ENCODE data around the gene MIEN1.
"Not testable (repeated sequence)": the region's sequence is repeated elsewhere in the genome, so short reads cannot be mapped to it uniquely, and the experiment has no call there.

The MIEN1 gene

DNA sequence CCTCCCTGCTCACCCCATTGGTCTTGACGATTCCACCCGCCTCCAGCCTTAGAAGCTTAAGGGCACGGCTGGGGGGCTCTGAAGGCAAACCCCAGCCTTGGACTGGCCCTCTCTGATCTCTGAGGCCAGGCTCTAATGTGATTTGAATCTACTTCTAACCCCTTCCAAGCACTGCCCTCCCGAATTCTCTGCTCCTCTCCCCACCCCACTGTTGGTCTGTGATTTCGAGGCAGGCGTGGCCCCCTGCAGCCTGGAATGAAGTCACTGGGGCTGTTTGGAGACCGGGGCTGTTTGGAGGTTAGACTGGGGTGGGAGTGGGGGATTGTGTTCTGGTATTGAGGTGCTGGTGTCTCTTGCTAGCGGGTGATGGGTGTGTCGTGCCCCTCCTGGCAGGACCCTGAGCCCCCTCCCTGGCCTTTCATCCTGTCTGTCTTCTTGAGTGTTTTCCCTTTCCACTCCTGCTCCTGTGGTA, 9.6 kb upstream of the MIEN1 start:
- no peak for DNase-seq (ENCODE audit: low read depth)

DNA sequence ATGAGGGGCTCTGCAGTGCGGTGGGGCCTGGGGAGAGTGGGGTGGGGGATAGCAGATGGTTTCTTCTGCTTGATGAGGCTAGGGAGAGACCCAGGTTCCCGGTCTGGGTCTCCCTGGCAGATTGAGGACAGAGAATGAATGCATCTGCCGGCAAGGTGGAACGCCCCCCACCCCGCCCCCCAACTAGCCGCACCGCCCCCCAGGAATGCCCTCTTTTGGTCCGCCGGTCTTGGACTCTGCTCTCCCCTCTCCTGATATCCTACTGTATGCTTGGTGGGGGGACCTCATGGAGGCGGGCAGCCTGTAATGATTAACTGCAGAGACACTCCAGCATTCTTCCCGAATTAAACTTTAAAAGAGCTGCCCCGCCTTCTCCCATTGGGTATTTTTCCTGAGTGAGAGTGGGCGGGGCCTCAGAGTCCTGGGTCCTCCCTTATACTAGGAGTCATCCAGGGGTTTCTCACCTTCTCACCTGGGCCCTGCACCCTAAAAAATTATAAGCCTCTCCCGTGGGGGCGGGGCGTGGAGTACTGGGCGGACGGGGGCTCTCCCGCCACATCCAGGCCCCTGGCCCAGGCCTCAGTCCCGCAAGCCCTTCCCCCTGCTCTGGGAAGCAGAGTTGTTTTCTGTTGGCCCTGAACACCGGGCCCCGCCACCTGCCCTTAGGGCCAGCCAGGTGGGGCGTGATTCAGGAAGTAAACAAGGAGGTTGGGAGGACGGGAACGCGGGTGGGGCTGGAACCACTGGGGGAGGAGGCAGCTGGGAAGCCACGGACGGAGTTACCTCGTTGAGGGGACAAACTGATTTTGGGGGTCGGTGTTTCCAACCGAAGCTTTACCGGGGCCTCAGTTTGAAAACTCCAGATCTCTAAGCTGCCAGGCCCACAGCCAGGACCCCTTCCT, 8.9 kb upstream of the MIEN1 start:
- DNase-seq (ENCODE audit: low read depth), result no peak

DNA sequence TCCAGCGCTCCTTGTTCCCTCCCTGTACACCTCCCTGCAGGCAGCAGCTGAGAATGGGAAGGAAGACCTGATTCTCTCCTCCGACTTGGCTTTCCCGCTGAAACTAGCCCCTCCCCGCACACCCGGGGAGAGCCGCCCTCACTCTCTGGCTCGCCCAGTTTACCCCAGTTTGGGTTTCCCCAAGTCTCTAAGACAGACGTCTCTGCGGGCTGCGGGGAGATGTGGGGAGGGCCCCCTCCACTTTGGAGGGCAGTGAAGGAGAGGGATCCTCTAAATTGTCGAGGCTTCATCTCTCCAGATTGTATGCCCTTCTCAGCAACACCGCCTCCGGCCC, 8.2 kb upstream of the MIEN1 start:
- no peak for DNase-seq (ENCODE audit: low read depth)

DNA sequence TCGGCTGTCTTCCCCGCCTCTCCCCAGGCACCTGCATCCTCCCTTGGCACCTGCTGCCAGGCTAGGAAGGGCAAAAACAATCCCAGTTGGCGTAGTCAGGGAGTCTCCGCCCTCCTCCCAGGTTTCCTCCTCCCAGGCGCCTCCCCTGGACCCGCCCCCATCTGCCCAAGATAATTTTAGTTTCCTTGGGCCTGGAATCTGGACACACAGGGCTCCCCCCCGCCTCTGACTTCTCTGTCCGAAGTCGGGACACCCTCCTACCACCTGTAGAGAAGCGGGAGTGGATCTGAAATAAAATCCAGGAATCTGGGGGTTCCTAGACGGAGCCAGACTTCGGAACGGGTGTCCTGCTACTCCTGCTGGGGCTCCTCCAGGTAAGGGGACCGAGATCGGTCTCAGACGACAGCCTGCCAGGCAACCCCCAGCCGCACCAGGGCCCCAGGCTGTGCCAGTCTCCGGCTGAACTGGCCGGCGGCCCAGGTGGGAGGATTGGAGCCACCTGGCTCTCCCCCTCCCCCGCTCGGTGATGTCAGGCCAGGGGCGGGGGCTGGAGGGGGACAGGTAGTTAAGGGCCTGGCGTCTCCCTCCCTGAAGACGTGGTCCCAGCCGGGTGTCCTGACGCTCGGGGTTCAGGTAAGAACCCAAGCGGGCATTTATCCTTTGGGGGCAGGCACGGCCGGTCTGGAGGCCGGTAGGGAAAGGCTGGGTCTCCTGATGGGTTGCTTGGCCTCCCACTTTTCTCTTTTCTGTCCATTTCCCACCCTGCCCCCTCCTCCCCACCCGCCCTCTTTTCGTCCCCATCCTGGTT, 7.6 kb upstream of the MIEN1 start, which contains the start of gene GRB7:
TSS of gene GRB7 (plus strand) at position 179 of the 808 bp plus-strand sequence. CDS start 4,364 bp downstream, outside the sequence.
- DNase-seq (ENCODE audit: low read depth), result no peak

DNA sequence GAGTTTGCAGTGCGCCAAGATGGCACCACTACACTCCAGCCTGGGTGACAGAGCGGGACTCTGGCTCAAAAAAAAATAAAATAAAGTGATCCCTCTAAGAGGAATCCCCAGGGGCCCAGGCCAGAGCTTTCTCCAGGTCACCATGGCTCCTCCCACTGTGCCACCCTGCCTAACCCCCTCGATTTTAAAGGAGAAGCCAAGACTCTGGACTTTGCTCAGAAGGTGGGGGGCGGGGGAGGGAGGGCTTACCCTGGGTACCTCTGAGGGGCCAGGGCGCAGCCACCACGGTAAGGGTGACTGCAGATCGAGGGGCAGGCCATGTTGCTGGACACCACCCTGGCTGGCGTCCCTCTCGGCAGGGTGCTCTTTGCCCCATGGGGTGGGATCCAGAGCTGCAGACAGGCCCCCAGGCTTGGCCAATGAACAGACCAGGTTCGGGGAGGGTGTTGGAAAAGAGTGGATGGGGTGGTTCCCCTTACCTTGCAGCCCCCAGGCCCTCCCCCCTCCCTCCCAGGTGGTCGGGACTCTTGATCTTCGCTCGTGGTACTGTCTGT, 7.0 kb upstream of the MIEN1 start:
- DNase-seq (ENCODE audit: low read depth), result no peak

DNA sequence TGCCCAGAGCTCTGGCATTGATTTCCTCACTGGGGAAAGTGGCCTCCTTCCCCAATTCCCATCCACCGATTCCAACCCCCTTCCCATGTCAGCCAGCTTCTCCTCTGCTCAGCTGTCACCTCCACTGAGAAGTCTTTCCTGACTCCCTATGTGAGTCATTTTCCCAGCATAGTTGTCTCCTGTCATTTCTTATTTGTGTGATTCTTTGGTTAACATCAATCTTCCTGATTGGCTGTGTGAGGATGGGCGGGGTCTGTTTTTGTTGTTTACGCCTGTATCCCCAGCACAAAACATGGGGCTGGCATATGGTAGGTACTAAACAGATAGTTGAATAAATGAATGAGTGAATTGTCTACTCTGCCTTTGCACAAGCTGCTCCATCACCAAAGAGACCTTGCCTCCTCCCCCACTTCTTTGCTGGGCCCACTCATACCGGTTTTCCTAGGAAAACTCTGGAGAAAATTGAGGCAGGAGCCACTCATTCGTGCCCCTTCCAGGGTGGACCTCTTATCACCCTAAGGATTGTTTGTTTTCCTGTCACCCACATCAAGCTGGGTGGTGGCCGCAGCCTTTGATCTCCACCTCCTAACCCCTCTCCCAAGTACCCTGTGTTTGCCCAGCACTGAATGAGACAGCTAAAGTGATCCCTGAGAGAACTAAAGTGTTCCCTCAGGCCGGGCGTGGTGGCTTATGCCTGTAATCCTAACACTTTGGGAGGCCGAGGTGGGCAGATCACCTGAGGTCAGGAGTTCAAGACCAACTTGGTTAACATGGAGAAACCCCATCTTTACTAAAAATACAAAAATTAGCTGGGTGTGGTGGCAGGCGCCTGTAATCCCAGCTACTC, 6.2 kb upstream of the MIEN1 start:
- DNase-seq (ENCODE audit: low read depth), result no peak

DNA sequence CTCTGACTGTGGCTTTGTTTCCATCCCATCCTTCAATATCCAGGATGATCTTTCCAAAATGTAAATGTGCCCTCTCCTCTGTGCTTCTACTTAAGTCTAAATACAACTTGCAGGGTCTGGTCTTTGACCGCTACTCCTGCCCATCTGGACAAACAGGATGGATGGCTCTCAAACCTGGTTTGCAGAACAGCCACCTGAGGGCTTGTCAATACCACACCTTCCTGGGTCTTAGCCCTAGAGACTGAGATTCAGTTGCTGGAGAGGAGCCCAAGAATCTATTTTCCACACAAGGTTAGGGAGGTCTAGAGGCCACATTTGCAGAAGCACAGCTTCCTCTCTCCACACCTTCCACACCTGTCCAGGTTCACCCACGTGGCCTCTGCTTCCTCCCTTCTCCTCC, 5.5 kb upstream of the MIEN1 start:
- no peak for DNase-seq (ENCODE audit: low read depth)

DNA sequence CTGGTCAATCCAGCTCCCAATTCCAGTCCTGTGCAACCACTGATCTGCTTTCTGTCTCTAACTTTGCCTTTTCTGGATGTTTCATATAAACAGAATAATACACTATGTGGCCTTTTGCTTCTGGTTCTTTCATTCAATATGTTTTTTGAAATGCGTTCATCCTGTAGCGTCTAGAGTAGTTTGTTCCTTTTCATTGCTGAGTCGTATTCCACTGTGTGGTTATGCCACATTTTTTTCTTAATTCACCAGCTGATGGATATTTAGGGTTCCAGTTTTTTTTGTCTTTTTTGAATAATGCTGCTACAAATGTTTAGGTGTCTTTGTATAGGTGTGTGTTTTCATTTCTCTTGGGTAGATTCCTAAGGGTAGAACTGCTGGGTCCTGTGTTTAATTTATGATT, 2.3 kb upstream of the MIEN1 start:
- no peak for DNase-seq (ENCODE audit: low read depth)

DNA sequence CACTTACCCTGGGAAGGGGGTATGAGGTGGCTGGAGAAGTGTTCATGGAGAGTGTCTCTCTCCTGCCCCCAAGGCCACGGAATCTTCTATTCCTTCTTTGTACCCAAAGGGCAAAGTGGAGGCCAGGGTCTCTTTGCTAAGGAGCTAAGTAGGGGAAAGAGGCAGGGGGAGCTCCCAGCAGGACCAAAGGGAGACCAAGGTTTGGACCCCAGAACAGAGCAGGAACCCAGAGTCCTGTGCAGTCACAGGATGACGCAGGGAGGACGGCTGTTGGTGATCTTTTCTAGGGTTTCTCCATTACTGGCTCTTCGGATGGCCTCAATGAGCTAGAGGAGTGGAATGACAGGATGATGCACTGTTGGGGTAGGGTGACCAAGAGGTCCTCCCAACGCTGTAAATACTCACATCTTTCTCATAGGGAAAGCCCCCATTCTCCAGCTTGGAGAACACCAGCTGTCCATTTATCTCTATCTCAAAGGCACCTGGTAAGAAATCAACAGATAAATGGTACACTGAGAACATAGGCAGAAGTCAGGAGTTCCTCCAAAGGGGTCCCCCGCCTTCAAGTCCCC, 966 bp downstream of the MIEN1 start:
- no peak for DNase-seq (ENCODE audit: low read depth)

DNA sequence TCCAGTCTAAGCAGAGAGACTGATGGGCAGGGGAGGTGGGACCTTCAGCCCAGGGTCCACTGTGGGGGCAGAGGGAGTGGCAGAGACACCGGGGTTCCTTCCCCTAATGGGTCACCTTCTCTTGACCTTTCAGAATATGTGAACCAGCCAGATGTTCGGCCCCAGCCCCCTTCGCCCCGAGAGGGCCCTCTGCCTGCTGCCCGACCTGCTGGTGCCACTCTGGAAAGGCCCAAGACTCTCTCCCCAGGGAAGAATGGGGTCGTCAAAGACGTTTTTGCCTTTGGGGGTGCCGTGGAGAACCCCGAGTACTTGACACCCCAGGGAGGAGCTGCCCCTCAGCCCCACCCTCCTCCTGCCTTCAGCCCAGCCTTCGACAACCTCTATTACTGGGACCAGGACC, 2.8 kb downstream of the MIEN1 start:
- DNase-seq (ENCODE audit: low read depth), result no peak

DNA sequence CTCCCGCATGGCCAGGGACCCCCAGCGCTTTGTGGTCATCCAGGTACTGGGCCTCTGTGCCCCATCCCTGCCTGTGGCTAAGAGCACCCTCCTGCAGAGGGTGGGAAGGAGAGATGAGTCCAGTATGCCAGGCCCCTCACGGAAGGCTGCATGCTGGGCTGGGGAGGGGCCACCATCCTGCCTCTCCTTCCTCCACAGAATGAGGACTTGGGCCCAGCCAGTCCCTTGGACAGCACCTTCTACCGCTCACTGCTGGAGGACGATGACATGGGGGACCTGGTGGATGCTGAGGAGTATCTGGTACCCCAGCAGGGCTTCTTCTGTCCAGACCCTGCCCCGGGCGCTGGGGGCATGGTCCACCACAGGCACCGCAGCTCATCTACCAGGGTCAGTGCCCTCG, 3.7 kb downstream of the MIEN1 start:
- no peak for DNase-seq (ENCODE audit: low read depth)

DNA sequence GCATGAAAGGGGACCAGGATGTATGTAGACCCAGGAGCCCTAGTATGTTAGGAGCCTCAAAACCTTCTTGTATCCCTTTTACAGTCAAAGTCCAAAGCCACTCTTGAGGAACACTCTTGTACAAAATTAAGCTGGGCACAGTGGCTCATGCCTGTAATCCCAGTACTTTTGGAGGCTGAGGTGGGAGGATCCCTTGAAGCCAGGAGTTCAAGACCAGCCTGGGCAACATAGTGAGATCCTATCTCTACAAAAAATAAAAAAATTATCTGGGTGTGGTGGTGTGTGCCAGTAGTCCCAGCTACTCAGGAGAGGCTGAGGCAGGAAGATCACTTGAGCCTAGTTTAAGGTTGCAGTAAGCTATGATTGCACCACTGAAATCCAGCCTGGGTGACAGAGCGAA, 4.4 kb downstream of the MIEN1 start:
- not testable (repeated sequence) for DNase-seq (ENCODE audit: low read depth)

DNA sequence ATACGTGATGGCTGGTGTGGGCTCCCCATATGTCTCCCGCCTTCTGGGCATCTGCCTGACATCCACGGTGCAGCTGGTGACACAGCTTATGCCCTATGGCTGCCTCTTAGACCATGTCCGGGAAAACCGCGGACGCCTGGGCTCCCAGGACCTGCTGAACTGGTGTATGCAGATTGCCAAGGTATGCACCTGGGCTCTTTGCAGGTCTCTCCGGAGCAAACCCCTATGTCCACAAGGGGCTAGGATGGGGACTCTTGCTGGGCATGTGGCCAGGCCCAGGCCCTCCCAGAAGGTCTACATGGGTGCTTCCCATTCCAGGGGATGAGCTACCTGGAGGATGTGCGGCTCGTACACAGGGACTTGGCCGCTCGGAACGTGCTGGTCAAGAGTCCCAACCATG, 5.6 kb downstream of the MIEN1 start:
- DNase-seq (ENCODE audit: low read depth), result no peak

DNA sequence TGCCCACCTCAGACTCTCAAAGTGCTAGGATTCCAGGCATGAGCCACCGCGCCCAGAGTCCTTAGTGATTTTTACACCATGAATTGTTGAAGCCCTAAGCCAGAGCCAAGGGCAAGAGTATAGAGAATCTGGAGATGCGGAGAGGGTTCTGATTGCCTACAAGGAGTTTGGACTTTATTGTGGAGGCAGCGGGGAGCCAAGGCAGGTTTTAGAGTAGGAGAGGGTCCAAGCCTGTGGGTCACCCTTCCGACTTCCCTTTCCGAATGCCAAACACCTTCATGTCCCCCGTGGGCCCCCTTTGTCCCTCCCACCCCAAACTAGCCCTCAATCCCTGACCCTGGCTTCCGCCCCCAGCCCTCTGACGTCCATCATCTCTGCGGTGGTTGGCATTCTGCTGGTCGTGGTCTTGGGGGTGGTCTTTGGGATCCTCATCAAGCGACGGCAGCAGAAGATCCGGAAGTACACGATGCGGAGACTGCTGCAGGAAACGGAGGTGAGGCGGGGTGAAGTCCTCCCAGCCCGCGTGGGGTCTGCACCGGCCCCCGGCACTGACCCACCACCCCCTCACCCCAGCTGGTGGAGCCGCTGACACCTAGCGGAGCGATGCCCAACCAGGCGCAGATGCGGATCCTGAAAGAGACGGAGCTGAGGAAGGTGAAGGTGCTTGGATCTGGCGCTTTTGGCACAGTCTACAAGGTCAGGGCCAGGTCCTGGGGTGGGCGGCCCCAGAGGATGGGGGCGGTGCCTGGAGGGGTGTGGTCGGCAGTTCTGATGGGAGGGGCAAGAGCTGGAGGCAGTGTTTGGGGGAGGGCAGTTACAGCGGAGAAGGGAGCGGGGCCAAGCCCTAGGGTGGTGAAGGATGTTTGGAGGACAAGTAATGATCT, 7.1 kb downstream of the MIEN1 start:
- DNase-seq (ENCODE audit: low read depth), result no peak

DNA sequence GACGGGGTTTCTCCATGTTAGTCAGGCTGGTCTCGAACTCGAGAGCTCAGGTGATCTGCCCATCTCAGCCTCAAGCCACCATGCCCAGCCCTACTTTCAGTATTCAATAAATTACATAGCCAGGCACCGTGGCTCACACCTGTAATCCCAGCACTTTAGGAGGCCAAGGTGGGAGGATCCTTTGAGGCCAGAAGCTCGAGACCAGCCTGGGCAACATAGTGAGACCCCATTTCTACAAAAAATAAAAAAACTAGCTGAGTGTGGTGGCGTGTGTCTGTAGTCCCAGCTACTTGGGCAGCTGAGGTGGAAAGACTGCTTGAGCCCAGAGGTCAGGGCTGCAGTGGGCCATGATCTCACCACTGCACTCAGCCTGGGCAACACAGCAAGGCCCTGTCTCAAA, 8.2 kb downstream of the MIEN1 start:
- no peak for DNase-seq (ENCODE audit: low read depth)

DNA sequence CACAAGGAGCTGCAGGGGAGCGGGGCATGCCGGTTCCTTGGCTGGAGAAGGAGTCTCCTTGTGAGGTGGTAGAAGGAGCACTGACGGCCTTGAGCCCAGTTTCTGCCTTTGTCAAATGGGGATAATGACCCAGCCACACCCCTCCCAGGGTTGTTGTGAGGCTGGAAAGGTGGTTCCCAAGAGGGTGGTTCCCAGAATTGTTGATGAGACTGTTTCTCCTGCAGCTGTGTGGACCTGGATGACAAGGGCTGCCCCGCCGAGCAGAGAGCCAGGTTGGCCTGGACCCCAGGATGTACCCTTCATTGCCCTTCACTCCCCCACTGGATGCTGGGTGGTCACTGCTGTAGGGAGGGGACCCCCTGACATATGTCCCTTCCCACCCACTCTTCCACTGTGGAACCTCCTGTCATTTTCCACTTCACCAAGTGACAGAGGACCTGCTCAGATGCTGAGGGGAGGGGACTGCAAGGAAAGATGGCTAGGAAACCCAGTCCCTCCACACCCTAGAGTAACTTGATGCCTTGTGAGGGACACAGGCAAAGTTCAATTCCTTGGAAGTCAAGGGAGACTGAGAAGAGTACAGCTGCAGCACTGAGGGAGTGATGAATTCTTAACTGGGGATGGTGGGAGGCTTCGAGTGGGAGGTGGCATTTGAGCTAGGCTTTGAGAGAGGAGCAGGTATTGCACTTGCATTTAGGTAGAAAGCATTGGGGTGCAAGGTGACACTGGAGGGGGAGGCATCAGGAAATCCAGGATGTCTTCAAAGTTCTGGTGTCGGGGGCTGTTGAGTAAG, 10.6 kb downstream of the MIEN1 start:
- DNase-seq (ENCODE audit: low read depth), result no peak

DNA sequence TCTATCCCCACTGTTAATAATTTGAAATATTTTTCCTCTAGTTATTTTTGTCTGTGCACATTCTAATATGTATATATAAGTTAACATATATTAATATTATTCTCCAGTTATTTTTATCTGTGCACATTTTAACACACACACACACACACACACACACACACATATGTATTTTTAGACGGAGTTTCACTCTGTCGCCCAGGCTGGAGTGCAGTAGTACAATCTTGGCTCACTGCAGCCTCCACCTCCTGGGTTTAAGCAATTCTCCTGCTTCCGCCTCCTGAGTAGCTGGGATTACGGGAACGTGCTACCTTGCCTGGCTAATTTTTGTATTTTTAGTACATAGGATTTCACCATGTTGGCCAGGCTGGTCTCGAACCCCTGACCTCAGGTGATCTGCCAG, 12.7 kb downstream of the MIEN1 start:
- DNase-seq (ENCODE audit: low read depth), result no peak

DNA sequence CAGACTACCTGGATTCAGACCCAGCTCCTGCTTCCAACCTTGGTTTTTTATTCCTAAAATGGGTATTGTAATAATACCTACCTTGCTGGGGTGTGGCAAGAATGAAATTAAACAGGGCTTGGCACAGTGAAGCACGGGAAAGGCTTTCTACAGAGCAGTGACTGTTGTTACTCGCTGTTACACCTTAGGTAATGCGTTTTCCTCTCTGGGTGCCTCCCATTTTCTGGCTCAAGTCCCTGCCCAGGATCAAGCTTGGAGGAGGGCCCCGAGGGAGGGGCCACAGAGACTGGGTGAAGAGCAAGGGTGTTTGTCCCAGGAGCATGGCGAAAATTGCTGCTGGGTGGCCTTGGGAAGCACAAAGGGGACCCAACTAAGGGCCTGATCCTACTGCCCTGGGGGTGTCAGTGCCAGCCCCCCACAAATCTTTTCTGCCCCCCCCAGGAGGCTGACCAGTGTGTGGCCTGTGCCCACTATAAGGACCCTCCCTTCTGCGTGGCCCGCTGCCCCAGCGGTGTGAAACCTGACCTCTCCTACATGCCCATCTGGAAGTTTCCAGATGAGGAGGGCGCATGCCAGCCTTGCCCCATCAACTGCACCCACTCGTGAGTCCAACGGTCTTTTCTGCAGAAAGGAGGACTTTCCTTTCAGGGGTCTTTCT, 13.3 kb downstream of the MIEN1 start:
- no peak for DNase-seq (ENCODE audit: low read depth)
